ENCODE measurements around the gene GRIN3A.

DNA sequence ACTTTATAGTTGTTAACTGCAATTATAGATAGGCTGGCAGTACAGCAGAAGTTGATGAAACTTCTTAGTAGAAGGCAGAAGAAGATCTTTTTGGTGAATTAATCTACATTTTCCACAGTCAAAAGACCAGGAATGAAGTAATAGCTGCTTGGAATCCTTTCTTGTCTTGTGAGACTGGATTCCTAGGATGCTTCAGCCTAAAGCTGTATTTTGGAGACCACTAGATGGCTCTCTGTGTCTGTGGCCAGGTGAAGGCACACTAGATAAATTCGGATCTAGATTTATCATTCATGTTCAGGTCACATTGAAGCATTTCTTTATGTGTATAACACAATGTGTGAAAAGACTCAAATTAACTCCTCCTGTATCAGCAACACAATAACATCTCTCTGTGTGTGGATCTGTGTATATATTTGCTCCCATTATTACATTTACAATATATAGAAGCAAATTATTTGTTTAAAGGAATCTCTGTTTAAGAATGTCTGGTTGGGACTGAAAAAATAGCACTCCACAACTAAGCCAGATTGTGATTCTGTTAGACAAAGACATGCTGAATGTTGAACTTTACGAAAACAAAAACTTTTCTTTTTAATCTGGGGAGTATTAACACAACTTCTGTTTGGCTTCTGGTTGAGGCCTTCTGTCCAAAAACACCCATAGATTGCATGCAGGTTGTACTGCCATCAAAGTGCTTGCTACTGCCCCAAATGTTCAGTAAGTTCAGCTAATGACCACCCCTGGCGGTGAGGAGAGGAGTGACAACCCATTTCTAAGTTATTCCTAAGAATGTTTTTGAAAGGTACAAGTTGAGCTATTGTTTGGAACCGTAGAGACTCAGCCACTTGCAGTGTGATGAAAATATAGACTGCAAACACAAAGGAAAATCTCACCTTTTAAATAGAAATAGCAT is 10.6 kb downstream of the GRIN3A start:
- TF ChIP-seq, protein P1, sequence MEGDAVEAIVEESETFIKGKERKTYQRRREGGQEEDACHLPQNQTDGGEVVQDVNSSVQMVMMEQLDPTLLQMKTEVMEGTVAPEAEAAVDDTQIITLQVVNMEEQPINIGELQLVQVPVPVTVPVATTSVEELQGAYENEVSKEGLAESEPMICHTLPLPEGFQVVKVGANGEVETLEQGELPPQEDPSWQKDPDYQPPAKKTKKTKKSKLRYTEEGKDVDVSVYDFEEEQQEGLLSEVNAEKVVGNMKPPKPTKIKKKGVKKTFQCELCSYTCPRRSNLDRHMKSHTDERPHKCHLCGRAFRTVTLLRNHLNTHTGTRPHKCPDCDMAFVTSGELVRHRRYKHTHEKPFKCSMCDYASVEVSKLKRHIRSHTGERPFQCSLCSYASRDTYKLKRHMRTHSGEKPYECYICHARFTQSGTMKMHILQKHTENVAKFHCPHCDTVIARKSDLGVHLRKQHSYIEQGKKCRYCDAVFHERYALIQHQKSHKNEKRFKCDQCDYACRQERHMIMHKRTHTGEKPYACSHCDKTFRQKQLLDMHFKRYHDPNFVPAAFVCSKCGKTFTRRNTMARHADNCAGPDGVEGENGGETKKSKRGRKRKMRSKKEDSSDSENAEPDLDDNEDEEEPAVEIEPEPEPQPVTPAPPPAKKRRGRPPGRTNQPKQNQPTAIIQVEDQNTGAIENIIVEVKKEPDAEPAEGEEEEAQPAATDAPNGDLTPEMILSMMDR (conservative IDR thresholded peaks at IDR 0.05; ENCODE audit: low read length) = peak; percentile 63
- no peak for TF ChIP-seq EZH2phosphoT487 (IDR thresholded peaks at IDR 0.05; ENCODE audit: borderline replicate concordance)

Data from Loucy (cell line).